Stimulated activated CD4-positive, alpha-beta T cell treated with anti-CD3 and anti-CD28 coated beads, Interleukin-1b, Interleukin-23, amount 100 ng/mL, for 48 hours (primary cell): ENCODE measurements around the gene COG8.
A peak's percentile ranks its signal among the peaks of the same experiment; 100 is the strongest.
"Not testable (repeated sequence)": the region's sequence is repeated elsewhere in the genome, so short reads cannot be mapped to it uniquely, and the experiment has no call there.

ENCODE experiments used
- DNase-seq: peaks from one replicate; pipeline ENCODE4 v3.0.0-alpha.2; 2020

Gene COG8

GRCh38 chr16:69339289-69340094 is at the start of gene COG8, which contains the start of gene NIP7:
COG8 (minus strand) TSS chr16:69339564; CDS start chr16:69339552, 12 bp downstream.
NIP7 (plus strand) TSS chr16:69339772; CDS start chr16:69339830, 58 bp downstream.
- peak; percentile 94 for DNase-seq

- no peak for DNase-seq
Observed at GRCh38 chr16:69386596-69386995, 47.2 kb upstream of the COG8 start.

DNA sequence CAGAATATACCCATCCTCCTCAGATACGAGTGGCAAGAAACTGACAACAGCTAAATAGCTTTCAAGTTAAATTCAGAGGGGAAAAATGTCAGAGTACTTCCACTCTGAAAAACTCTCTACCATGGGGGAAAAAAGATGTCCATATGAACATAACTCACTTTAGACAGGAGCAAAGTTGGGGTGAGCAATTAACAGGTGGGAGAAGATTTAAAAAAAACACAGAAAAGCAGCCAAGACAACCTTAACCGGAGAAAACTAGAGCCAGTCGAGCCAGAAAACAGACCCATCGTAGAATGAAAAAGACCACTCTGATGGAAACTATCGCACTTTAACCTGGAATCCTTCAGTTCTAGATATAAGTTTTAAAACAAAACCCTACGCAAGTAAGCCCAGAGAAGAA is 45.6 kb upstream of the COG8 start:
- no peak for DNase-seq

DNA sequence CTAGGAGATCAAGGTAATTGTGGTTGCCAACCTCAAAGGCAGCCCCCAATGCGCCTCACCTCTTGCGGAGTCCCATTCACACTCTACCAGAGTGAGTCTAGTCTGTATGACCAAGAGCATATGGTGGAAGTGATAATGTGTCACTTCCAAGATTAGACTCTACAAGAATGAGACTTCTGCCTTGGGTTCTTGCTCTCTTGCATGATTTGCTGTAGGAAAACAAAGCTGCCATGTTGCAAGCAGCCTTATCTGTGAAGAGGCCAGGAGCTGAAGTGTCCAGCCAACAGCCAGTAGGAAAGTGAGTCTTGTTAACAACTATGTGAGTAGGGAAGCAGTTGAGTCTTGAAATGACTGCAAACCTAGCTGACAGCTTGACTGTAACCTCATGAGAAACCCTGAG is 43.1 kb upstream of the COG8 start:
- peak; percentile 11 for DNase-seq

DNA sequence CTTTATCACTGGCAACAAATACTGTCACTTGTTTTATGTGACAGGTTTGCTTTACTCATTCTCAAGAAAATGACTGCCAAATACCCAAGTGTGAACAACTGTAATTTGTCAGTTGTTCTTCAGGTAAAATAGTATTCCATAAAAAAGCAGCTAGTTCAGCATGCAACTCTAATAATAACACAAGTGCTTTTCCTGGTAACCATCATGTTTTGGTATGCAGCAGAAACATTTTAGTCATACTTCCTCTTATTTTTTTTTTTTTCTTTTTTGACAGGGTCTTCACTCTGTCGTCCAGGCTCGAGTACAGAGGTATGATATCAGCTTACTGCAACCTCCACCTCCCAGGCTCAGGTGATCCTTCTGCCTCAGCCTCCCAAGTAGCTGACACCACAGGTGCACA is 41.9 kb upstream of the COG8 start:
- no peak for DNase-seq

- DNase-seq: no peak
Observed at GRCh38 chr16:69378760-69379159, 39.4 kb upstream of the COG8 start.

- no peak for DNase-seq
Observed at GRCh38 chr16:69378036-69378435, 38.7 kb upstream of the COG8 start.

GRCh38 chr16:69376393-69377059 is 37.2 kb upstream of the COG8 start:
- DNase-seq: no peak

GRCh38 chr16:69373019-69373418 is 33.7 kb upstream of the COG8 start:
- no peak for DNase-seq

GRCh38 chr16:69371564-69371963 is 32.2 kb upstream of the COG8 start:
- DNase-seq: no peak

- DNase-seq: no peak
Observed at GRCh38 chr16:69368866-69369265, 29.5 kb upstream of the COG8 start.

DNA sequence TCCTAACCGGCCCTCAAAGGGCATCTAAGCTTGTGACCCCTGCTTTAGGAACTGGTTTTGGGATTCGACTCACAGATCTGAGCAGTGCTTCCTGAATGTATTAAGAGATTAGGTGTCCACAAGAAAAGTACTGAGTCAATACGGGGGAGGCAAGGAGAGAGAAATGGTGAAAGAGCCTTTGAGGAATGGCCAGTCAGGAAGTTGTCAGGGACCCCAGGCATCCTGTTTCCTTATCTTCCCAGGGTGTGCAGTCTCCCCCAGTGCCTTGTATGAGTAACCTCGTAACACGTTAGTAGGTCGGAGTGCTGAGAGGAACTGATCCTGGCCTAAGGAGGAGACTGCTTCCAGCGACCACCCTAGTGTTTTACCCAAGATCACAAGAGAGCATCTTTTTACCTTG is 28.6 kb upstream of the COG8 start:
- no peak for DNase-seq

- DNase-seq: peak; percentile 32
Observed at GRCh38 chr16:69366431-69366830, 27.1 kb upstream of the COG8 start.

DNA sequence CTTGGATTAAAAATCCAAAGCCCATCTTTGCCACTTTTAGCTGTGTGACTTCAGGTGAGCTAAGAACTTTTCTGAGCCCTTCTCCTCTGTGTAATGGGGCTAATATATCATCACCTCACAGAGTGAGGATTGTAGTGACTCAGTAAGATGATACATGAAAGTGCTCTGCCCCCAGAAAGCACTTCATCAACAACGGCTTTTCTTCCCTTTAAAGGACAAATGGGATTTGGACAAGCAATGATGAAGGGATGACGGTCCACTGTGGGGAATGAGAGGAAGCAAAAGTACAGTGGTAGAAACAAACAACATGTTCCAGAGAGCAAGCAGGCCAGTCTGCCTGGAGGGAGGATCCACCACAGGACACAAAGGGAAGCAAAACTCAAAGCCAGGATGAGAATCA is 26.5 kb upstream of the COG8 start:
- no peak for DNase-seq

DNA sequence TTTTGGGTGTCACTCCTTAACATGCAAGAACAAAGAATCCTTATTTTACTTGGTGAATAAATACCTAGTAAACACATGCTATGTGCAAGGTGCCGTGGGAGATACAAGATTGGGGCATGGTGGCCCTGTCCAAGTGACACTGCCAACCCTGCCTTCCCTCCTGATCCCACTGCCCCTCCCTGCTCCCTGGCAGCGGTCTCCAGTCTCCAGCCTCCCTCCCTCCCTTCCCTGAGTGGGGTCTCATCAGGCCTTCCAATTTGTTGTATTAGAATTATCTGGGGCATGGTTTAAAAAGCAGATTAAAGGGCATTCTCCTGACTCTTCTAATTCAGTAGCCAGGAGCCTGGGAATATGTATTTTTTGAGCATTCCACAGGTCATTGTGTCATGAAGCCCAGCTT is 24.7 kb upstream of the COG8 start:
- no peak for DNase-seq

GRCh38 chr16:69363281-69363717 is 23.9 kb upstream of the COG8 start:
- no peak for DNase-seq

DNA sequence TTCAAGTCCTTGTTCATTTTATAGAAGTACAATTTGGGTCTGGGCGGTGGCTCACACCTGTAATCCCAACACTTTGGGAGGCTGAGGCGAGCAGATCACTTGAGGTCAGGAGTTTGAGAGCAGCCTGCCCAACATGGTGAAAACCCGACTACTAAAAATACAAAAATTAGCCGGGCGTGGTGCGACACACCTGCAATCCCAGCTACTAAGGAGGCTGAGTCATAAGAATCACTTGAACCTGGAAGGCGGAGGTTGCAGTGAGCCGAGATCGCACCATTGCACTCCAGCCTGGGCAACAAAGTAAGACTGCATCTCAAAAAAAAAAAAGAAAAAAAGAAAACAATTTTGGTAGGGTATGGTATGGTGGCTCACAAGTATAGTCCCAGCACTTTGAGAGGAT is 20.7 kb upstream of the COG8 start:
- DNase-seq: not testable (repeated sequence)

DNA sequence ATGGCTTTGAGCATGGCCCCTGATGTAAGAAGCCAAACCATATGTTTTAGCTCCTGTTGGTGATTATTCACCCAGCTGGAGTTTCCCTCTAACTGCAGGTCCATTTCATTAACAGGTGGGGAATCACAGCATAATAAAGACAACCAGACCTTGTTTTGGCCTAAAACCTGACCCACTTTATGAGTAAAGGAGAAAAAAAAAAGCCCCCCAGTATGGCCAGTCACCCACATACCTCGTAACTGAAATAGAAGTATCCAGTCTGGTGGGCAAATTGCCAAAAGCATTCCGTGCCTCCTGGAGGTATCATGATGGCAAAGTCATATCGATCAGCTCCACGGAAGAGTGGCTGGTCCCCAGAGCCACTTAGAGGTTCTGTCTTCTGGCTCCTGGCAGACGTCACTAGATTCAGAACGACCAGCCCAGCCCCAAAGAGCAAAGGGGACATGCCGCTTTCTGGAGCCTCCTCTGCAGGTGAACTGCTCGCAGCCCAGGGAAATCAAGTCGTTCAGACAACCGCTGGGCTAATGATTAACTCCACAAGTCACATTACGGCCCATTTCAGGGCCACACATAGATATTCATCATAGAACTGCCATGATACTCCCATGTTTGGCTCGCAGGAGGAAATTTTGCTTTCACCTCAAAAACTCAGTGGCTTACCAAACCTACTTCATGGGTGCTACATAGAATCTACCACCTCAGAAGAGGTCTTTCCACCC is 12.1 kb upstream of the COG8 start, which contains the start of gene TMED6:
Gene TMED6, minus strand, starts transcription at position 478 of the 719 bp plus-strand sequence. Its CDS starts 33 bp downstream, at position 445.
- no peak for DNase-seq

- DNase-seq: no peak
Observed at GRCh38 chr16:69350536-69351133, 11.3 kb upstream of the COG8 start.

DNA sequence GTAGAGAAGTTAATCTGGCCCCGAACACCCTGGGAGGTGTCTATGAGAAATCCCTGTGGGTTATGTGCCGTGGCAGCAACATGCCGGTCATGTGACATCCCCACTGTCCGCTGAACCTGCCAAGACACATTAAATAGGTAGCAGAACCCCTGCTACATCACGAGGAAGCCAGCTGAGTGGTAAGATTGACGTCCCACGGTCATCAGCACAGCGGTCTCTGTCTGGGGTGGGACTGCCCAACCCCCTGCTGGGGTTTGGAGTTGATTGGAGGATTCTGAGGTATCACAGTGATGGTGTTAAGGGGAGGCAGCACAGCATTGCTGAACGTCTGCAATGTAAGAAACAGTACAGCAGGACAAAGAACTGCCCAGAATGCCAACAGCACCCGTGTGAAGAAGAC is 10.2 kb upstream of the COG8 start:
- DNase-seq: no peak

DNA sequence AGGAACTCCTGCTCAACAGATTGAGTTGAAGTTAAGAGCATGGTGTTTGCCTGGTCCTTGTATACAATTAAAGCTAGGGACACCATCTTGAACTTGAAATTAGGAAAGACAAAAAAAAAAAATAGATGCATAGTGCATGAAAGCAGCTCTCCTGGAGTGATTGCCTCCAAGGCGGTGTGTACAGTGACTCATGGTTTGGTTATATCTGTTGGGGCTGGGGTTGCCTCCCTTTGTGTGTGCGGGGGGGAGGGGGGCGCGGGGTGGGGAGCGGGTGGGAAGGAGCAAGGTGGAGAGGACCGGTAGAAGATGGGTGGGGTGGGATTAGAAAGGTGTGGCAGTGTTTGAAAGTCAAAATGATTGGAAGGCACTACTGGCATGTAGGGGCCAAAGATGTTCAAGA is 8.9 kb upstream of the COG8 start:
- DNase-seq: no peak

DNA sequence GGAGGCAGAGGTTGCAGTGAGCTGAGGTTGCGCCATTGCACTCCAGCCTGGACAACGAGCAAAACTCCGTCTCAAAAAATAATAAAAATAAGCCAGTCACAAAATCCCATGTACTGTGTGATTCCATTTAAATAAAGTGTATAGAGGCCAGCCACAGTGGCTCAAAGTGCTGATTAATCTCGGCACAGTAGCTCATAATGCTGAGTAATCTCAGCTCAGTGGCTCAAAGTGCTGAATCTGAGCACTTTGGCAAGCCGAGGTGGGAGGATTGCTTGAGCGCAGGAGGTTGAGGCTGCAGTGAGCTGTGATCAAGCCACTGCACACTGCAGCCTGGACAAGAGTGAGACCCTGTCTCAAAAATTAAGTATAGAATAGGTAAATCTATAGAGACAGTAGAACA is 7.3 kb upstream of the COG8 start:
- DNase-seq: no peak

DNA sequence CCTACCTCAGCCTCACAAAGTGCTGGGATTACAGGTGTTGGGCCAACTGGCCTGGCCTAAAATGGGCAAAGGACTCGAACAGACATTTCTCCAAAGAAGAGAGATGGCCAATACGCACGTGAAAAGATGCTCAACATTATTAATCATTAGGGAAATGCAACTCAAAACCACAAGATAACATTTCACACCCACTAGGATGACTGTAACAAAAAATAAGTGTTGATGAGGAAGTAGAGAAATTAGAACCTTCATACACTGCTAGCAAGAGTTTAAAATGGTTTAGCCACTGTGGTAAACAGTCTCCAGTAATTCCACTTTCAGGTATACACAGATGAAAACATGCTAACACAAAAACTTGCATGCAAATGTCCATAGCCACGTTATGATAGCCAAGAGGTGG is 6.6 kb upstream of the COG8 start:
- DNase-seq: no peak
